A549 treated with AZD9567 at 1 μM for 4 hours (cell line): ENCODE data around the gene ATR. TPM values are rescaled to one million over a fixed set of nuclear protein-coding genes. Genes with fewer than 3 reads are reported as not detected.

Experiments
- total RNA-seq: library from RNA; stranded (reverse); fragments of 200-300 nt; extraction: Qiagen RNA extraction; gene quantifications from 5 replicates; pipeline ENCODE4 v1.2.3, GENCODE V29; 2022; ENCODE audit not compliant: insufficient read depth

ATR gene
- total RNA-seq = 12.3 to 17.2 TPM (median 13.0 TPM) in 5 replicates

GRCh38 chr3:142578329-142579223 lies at the start of gene ATR:
TSS of gene ATR (minus strand) at chr3:142578733. CDS start at chr3:142578704, 29 bp downstream.

GRCh38 chr3:142595951-142596725 lies 17.6 kb upstream of the ATR start, which contains the start of gene PLS1:
TSS of gene PLS1 (plus strand) at chr3:142596393. CDS start at chr3:142664238, 67,845 bp downstream.

GRCh38 chr3:142447852-142448823 lies 130.4 kb downstream of the ATR start, which contains the start of gene XRN1:
TSS of gene XRN1 (minus strand) at chr3:142448037. CDS start at chr3:142447944, 93 bp downstream.

Other genes starting within 250 kb of the ATR start
- 2.1 to 4.4 TPM (median 4.2 TPM) in 5 replicates for gene XRN1, start 130.7 kb downstream of the ATR start, total RNA-seq
- gene PLS1, start 17.7 kb upstream of the ATR start, total RNA-seq = 8.3 to 12.1 TPM (median 10.7 TPM) in 5 replicates
- gene TRPC1, start 145.3 kb upstream of the ATR start, total RNA-seq = 3.1 to 8.5 TPM (median 7.1 TPM) in 5 replicates